MM.1S (cell line): ENCODE results near the gene NTN1.

ENCODE experiments used
- EZH2 ChIP-seq: fragments of 300-600 bp; sonication (generic); optimal IDR thresholded peaks from 2 replicates; pipeline ENCODE3; 2017; ENCODE audit warnings: low read depth, mild to moderate bottlenecking, antibody characterized with exemption, low read length, mixed read lengths
- EZH2phosphoT487 ChIP-seq: fragments of 300-600 bp; sonication (generic); IDR thresholded peaks from 2 replicates; pipeline ENCODE4 v1.6.1; 2018; ENCODE audit warnings: antibody characterized with exemption, low read length
- TF ChIP-seq, protein P1 (sequence below): fragments of 300-600 bp; sonication (generic); IDR thresholded peaks from 2 replicates; pipeline ENCODE4 v1.5.1; 2016; ENCODE audit warnings: antibody characterized with exemption, low read length, mixed read lengths

DNA sequence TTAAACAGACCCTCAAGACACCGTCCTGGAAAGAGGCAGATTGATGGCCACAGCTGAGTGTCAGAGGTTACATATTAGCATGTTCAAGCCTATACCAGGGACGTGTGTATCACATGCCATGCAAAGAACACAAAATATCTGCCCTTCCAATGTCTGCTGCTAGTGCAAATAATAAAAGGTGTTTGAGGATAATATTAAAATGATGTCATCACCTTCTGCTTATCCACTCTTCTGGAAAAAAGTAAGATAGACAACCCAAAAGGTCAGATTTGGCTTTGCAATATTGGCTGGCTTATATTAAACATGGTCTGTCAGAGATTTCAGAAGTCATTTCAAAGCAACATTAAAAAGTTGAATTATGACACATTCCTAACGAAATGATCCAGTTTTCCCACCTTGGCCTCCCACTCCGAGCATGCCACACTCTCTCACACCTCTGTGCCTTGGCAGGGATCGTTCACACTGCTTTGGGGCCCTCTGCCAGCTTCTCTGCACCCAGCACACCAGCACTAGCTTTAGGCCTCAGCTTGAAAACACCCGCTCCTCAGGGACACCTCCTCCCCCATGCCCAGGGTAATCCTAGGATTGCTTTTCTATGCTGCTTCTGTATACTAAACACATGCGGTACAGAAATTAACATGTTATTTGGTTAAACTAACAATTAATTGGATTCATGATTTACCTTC lies 248.2 kb downstream of the NTN1 start:
- TF ChIP-seq, protein P1, sequence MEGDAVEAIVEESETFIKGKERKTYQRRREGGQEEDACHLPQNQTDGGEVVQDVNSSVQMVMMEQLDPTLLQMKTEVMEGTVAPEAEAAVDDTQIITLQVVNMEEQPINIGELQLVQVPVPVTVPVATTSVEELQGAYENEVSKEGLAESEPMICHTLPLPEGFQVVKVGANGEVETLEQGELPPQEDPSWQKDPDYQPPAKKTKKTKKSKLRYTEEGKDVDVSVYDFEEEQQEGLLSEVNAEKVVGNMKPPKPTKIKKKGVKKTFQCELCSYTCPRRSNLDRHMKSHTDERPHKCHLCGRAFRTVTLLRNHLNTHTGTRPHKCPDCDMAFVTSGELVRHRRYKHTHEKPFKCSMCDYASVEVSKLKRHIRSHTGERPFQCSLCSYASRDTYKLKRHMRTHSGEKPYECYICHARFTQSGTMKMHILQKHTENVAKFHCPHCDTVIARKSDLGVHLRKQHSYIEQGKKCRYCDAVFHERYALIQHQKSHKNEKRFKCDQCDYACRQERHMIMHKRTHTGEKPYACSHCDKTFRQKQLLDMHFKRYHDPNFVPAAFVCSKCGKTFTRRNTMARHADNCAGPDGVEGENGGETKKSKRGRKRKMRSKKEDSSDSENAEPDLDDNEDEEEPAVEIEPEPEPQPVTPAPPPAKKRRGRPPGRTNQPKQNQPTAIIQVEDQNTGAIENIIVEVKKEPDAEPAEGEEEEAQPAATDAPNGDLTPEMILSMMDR, result no peak
- TF ChIP-seq EZH2phosphoT487 (no peak), EZH2 (no peak)
